ENCODE results near the gene PIH1D1. TPM values are rescaled to one million over a fixed set of nuclear protein-coding genes. Genes with fewer than 3 reads are reported as not detected.

PIH1D1 gene
- total RNA-seq, 1 donor from 2014 or later = 108 TPM

DNA sequence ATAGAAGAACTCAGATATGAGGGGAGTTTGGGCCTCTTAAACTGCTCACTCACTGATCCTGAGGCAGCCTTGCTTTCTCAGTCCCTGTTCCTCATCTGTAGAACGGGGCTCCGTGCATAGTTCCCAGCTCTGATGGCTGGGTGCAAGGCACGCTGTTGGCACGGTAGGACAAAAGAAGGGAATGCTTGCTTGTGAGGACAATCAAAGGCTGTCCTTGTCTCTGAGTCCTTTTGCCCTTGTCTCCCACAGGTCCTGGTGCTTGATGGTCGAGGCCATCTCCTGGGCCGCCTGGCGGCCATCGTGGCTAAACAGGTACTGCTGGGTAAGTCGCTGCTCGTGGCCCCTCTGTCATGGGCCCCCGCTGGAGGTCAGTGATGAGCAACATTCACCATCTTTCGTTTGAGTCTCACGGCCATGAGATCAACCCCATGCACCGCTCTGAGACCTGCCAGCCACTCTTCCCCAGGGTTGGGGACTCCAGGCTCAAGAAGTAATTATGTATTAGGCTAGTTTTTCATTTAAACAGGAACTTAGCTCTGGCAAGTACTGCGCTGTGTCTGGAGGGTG is 38.1 kb upstream of the PIH1D1 start:
- TF ChIP-seq CTCF (IDR thresholded peaks at IDR 0.05; ENCODE audit: insufficient read depth, low read length, poor library complexity, severe bottlenecking) = no peak
- Histone ChIP-seq H3K4me3 (ENCODE audit: low read depth, low read length) (peak overlapping the region; percentile 81), H3K36me3 (ENCODE audit: control insufficient read depth, insufficient read depth, low read length) (peaks cover 11% of the 10 kb centered on the region), H3K27me3 (ENCODE audit: control insufficient read depth, insufficient read depth, low read length) (no peaks in the 10 kb centered on the region)
- DNase-seq (ENCODE audit: low read depth) = no peak

DNA sequence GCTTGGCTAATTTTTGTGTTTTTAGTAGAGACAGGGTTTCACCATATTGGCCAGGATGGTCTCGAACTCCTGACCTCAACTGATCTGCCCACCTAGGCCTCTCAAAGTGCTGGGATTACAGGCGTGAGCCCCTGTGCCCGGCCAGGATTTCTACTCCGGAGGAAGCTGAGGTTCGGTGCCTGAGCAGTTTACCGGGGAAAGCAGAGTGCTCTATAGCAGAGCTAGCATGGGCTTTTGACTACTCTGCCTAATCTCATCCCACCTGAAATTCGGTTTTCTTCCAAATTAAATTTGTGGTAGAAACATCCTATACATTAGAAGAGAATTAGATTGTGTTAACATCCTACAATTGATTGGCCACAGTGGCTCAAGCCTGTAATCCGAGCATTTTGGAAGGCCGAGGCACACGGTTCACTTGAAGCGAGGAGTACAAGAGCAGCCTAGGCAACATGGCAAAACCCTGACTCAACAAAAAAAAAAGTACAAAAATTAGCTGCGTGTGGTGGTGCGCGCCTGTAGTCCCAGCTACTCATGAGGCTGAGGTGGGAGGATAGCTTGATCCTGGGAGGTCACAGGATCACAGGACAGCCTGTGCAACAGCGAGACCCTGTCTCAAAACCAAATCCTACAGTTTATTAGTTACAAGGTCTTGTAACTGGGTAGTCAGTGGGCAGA is 37.4 kb upstream of the PIH1D1 start:
- no peak for TF ChIP-seq CTCF (IDR thresholded peaks at IDR 0.05; ENCODE audit: insufficient read depth, low read length, poor library complexity, severe bottlenecking)
- DNase-seq (ENCODE audit: low read depth) = no peak
- Histone ChIP-seq H3K36me3 (ENCODE audit: control insufficient read depth, insufficient read depth, low read length) (peaks cover 11% of the 10 kb centered on the region), H3K4me3 (ENCODE audit: low read depth, low read length) (peak overlapping the region; percentile 81), H3K27me3 (ENCODE audit: control insufficient read depth, insufficient read depth, low read length) (no peaks in the 10 kb centered on the region)

- TF ChIP-seq CTCF (IDR thresholded peaks at IDR 0.05; ENCODE audit: insufficient read depth, low read length, poor library complexity, severe bottlenecking) = no peak
- no peak for DNase-seq (ENCODE audit: low read depth)
- peaks cover 11% of the 10 kb centered on the region for H3K36me3 ChIP-seq (ENCODE audit: control insufficient read depth, insufficient read depth, low read length)
- H3K27me3 ChIP-seq (ENCODE audit: control insufficient read depth, insufficient read depth, low read length) = no peaks in the 10 kb centered on the region
- peak overlapping the region; percentile 81 for H3K4me3 ChIP-seq (ENCODE audit: low read depth, low read length)
Measured at GRCh38 chr19:49488046-49488862, 36.6 kb upstream of the PIH1D1 start.

DNA sequence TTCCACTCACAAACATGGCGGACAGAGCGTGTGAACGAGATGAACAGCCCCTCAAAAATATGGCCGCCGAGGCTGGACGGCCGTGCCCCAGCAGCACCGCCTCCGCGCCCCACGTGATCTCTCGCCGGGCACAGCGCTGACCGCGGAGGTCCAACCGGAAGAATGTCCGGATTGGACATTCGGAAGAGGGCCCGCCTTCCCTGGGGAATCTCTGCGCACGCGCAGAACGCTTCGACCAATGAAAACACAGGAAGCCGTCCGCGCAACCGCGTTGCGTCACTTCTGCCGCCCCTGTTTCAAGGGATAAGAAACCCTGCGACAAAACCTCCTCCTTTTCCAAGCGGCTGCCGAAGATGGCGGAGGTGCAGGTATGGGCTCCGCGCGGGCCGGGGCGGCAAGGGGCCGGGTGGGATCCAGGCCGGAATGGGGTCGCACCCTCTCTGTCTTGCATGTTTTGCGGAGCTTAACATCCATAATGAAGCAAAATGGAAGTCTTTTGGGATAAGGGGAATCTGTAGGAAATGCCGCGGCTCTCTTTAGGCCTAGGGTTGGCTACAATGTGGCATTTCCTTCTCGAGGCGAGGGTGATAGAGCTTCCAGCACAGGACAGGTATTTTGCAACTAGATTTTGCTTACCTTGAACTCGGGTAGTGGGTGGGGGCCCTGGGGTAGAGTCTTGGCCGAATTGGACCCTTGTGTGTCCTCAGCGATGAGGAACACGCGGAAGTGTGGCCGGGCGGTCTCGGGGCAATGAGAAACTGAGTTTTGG is 35.8 kb upstream of the PIH1D1 start, which contains the start of gene RPL13A:
TSS of gene RPL13A (plus strand) at position 332 of the 769 bp plus-strand sequence. CDS start at position 354, 22 bp downstream.
- DNase-seq (ENCODE audit: low read depth) = peak; percentile 91
- Histone ChIP-seq H3K36me3 (ENCODE audit: control insufficient read depth, insufficient read depth, low read length) (peaks cover 11% of the 10 kb centered on the region), H3K4me3 (ENCODE audit: low read depth, low read length) (peak within 1 kb of the TSS; percentile 81), H3K27me3 (ENCODE audit: control insufficient read depth, insufficient read depth, low read length) (no peaks in the 10 kb centered on the region)
- TF ChIP-seq CTCF (IDR thresholded peaks at IDR 0.05; ENCODE audit: insufficient read depth, low read length, poor library complexity, severe bottlenecking) = no peak

- TF ChIP-seq CTCF (IDR thresholded peaks at IDR 0.05; ENCODE audit: insufficient read depth, low read length, poor library complexity, severe bottlenecking) = no peak
- Histone ChIP-seq H3K27me3 (ENCODE audit: control insufficient read depth, insufficient read depth, low read length) (no peaks in the 10 kb centered on the region), H3K4me3 (ENCODE audit: low read depth, low read length) (no peak overlapping the region), H3K36me3 (ENCODE audit: control insufficient read depth, insufficient read depth, low read length) (peaks cover 11% of the 10 kb centered on the region)
- no peak for DNase-seq (ENCODE audit: low read depth)
Measured at GRCh38 chr19:49486710-49487276, 35.2 kb upstream of the PIH1D1 start.

Data from kidney epithelial cell (primary cell).